GM23338 (cell line): ENCODE results near the gene CAMTA1. TPM values are rescaled to one million over a fixed set of nuclear protein-coding genes. Genes with fewer than 3 reads are reported as not detected.

ENCODE experiments used
- ATAC-seq: fragments of 200-7000 bp; cut with Tn5 transposase; 3 replicates; pipeline ENCODE4 v1.9.1; 2020
- DNase-seq: peaks from one replicate; pipeline ENCODE4 v3.0.0-alpha.2; 2015; ENCODE audit warnings: low spot score
- H2AFZ ChIP-seq: fragments of 200-600 bp; sonication (generic); 2 replicates; pipeline ENCODE4 v1.8.0; 2016; ENCODE audit warnings: antibody characterized with exemption, mild to moderate bottlenecking, moderate library complexity
- H3F3A ChIP-seq: fragments of 200-600 bp; sonication (generic); replicated peaks from 2 replicates; pipeline ENCODE4 v1.8.0; 2017; ENCODE audit warnings: antibody characterized with exemption, mixed run types, low read depth
- H3K27ac ChIP-seq: fragments of 200-600 bp; sonication (generic); 2 replicates; pipeline ENCODE4 v1.6.1; 2016; ENCODE audit warnings: low read depth
- H3K27me3 ChIP-seq: fragments of 200-600 bp; sonication (generic); 2 replicates; pipeline ENCODE4 v1.8.0; 2016; ENCODE audit warnings: mild to moderate bottlenecking, mixed run types, moderate library complexity; ENCODE audit not compliant: insufficient read depth
- H3K36me3 ChIP-seq: fragments of 200-600 bp; sonication (generic); 2 replicates; pipeline ENCODE4 v1.8.0; 2016; ENCODE audit warnings: mild to moderate bottlenecking; ENCODE audit not compliant: insufficient read depth
- H3K4me1 ChIP-seq: fragments of 200-600 bp; sonication (generic); 2 replicates; pipeline ENCODE4 v1.8.0; 2016; ENCODE audit warnings: mild to moderate bottlenecking, moderate library complexity; ENCODE audit not compliant: insufficient read depth
- H3K4me2 ChIP-seq: fragments of 200-600 bp; sonication (generic); 2 replicates; pipeline ENCODE4 v1.7.1; 2017; ENCODE audit warnings: mixed run types
- H3K4me3 ChIP-seq: fragments of 200-600 bp; sonication (generic); 2 replicates; pipeline ENCODE4 v1.6.1; 2016; ENCODE audit warnings: mixed run types
- H3K79me2 ChIP-seq: fragments of 200-600 bp; sonication (generic); replicated peaks from 2 replicates; pipeline ENCODE4 v1.8.0; 2017; ENCODE audit warnings: mild to moderate bottlenecking; ENCODE audit not compliant: insufficient read depth
- H3K9me2 ChIP-seq: fragments of 200-600 bp; sonication (generic); 2 replicates; pipeline ENCODE4 v1.8.0; 2017; ENCODE audit not compliant: insufficient read depth
- H4K20me1 ChIP-seq: fragments of 200-600 bp; sonication (generic); replicated peaks from 2 replicates; pipeline ENCODE4 v1.8.0; 2017; ENCODE audit warnings: mild to moderate bottlenecking; ENCODE audit not compliant: insufficient read depth
- H3K27ac Mint-ChIP-seq: 2 replicates; pipeline ENCODE4 v1.8.0; 2020; ENCODE audit warnings: inconsistent platforms, mild to moderate bottlenecking, moderate library complexity, mixed read lengths
- H3K27me3 Mint-ChIP-seq: 3 replicates; pipeline ENCODE4 v1.8.0; 2022; ENCODE audit warnings: low read depth, mild to moderate bottlenecking, moderate library complexity, mixed read lengths, inconsistent platforms; ENCODE audit not compliant: insufficient read depth, poor library complexity
- H3K36me3 Mint-ChIP-seq: 3 replicates; pipeline ENCODE4 v1.8.0; 2021; ENCODE audit warnings: low read depth, mild to moderate bottlenecking, inconsistent platforms, moderate library complexity, mixed read lengths
- H3K4me1 Mint-ChIP-seq: 3 replicates; pipeline ENCODE4 v1.8.0; 2020; ENCODE audit warnings: mild to moderate bottlenecking, inconsistent platforms, mixed read lengths
- H3K4me3 Mint-ChIP-seq: 3 replicates; pipeline ENCODE4 v1.8.0; 2021; ENCODE audit warnings: moderate library complexity, mild to moderate bottlenecking, inconsistent platforms, mixed read lengths
- H3K9me3 Mint-ChIP-seq: 3 replicates; pipeline ENCODE4 v1.8.0; 2020; ENCODE audit warnings: moderate library complexity, mild to moderate bottlenecking, inconsistent platforms, mixed read lengths
- CREB1 ChIP-seq: fragments of 250-450 bp; sonication (Bioruptor Pico); IDR thresholded peaks from 2 replicates; pipeline ENCODE4 v1.5.0; 2020; ENCODE audit warnings: low read depth, mild to moderate bottlenecking, moderate library complexity
- EZH2 ChIP-seq: fragments of 200-600 bp; sonication (generic); IDR thresholded peaks from one replicate; pipeline ENCODE4 v1.8.0; 2017; ENCODE audit warnings: antibody characterized with exemption, mild to moderate bottlenecking, low read depth; ENCODE audit not compliant: unreplicated experiment
- EZH2phosphoT487 ChIP-seq: fragments of 200-600 bp; sonication (generic); IDR thresholded peaks from one replicate; pipeline ENCODE4 v1.8.1; 2018; ENCODE audit warnings: antibody characterized with exemption; ENCODE audit not compliant: unreplicated experiment
- JUNB ChIP-seq: IDR thresholded peaks from one replicate; pipeline ENCODE4 v1.6.1; 2016; ENCODE audit warnings: antibody characterized with exemption; ENCODE audit not compliant: unreplicated experiment
- NANOG ChIP-seq: IDR thresholded peaks from 2 replicates; pipeline ENCODE4 v1.6.1; 2016; ENCODE audit warnings: antibody characterized with exemption, borderline replicate concordance
- POLR2AphosphoS5 ChIP-seq: IDR thresholded peaks from 2 replicates; pipeline ENCODE4 v1.6.1; 2016; ENCODE audit warnings: antibody characterized with exemption, low read depth
- STAT1 ChIP-seq: IDR thresholded peaks from one replicate; pipeline ENCODE4 v1.6.1; 2016; ENCODE audit warnings: antibody characterized with exemption; ENCODE audit not compliant: unreplicated experiment
- ZNF114 ChIP-seq: fragments of 250-450 bp; sonication (Bioruptor Pico); IDR thresholded peaks from 2 replicates; pipeline ENCODE4 v1.5.0; 2020; ENCODE audit warnings: mild to moderate bottlenecking, moderate library complexity
- ZNF331 ChIP-seq: fragments of 250-450 bp; sonication (Bioruptor Pico); IDR thresholded peaks from 2 replicates; pipeline ENCODE4 v1.5.0; 2020; ENCODE audit warnings: low read depth, mild to moderate bottlenecking, moderate library complexity
- polyA plus RNA-seq: library from polyadenylated mRNA; unstranded; fragments of >200 nt; fragmentation: Nextera tagmentation; extraction: Ambion mirVana; gene quantifications from 2 replicates; pipeline ENCODE4 v1.2.1, GENCODE V29; 2016
- total RNA-seq: library from RNA; depleted of rRNA; stranded (reverse); fragments of >200 nt; shearing (Covaris generic); gene quantifications from 2 replicates; pipeline ENCODE4 v1.2.3, GENCODE V29; 2014
- TF ChIP-seq, protein P1 (sequence below): IDR thresholded peaks from 2 replicates; pipeline ENCODE4 v1.6.1; 2016; ENCODE audit warnings: antibody characterized with exemption
- TF ChIP-seq, protein P2 (sequence below), 2 experiments: fragments of 200-600 bp in 1 of 2; sonication (generic) in 1 of 2; conservative IDR thresholded peaks; 2 replicates each; pipeline versions ENCODE4 v1.5.1 to v1.6.1; 2016 to 2017; ENCODE audit warnings: antibody characterized with exemption in 2 of 2, low read depth in 2 of 2, mild to moderate bottlenecking in 2 of 2, moderate library complexity in 1 of 2
- TF ChIP-seq, protein P3 (sequence below): fragments of 250-450 bp; sonication (Bioruptor Pico); IDR thresholded peaks from 2 replicates; pipeline ENCODE4 v1.5.0; 2020; ENCODE audit warnings: mild to moderate bottlenecking, moderate library complexity
- TF ChIP-seq, protein P4 (sequence below): IDR thresholded peaks from one replicate; pipeline ENCODE4 v1.6.1; 2018; ENCODE audit warnings: antibody characterized with exemption; ENCODE audit not compliant: unreplicated experiment

CAMTA1 gene
- total and polyA plus RNA-seq, 2 experiments from 2014 or later: 115 to 519 TPM

DNA sequence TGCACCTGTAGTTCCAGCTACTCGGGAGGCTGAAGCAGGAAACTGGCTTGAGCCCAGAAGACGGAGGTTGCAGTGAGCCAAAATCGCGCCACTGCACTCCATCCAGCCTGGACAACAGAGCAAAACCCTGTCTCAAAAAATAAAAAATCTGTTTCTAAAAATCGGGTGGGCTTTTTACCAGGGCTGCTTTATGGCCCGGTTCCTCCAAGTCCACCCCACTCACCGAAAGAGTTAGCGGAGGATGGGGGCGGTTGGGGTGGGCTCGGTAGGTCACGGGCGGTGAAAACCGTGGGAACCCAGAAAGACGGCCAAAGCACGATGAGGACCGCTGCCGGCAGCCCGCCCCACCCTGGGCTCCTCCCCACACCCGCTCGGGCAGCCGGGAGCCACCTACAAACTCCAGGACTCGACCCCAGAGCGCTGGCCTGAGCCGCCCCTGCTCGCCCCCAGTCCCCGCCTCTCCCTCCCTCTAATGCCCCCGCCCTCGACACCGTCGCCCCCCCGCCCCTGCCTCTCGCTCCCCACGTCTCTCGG lies 998.0 kb downstream of the CAMTA1 start:
- Mint-ChIP-seq H3K36me3 (peaks cover 53% of the 10 kb centered on the region), H3K27ac (no peak overlapping the region), H3K4me3 (peak overlapping the region; percentile 75), H3K27me3 (peaks cover 15% of the 10 kb centered on the region), H3K4me1 (no peaks in the 10 kb centered on the region), H3K9me3 (peaks cover 7% of the 10 kb centered on the region; the same call in 2 of the 3 replicates)
- Histone ChIP-seq H3K4me2 (peak overlapping the region; percentile 83), H3K27me3 (peaks cover 9% of the 10 kb centered on the region), H3K4me1 (0 out of 2 replicates have a peak, but pooled peaks cover 4% of the 10 kb centered on the region), H3F3A (no peaks in the 10 kb centered on the region), H4K20me1 (no peaks in the 10 kb centered on the region; the same call in 1 of the 2 replicates), H3K9me2 (no peaks in the 10 kb centered on the region; the same call in 1 of the 2 replicates), H3K4me3 (peak overlapping the region; percentile 70), H3K79me2 (no peaks in the 10 kb centered on the region), H3K27ac (no peak overlapping the region), H3K36me3 (peaks cover 32% of the 10 kb centered on the region), H2AFZ (peak overlapping the region; percentile 95)
- peak; percentile 81 for ATAC-seq
- DNase-seq: peak; percentile 83
- no peak for TF ChIP-seq ZNF114 (CRISPR knock-in tag)
- TF ChIP-seq, protein P1, sequence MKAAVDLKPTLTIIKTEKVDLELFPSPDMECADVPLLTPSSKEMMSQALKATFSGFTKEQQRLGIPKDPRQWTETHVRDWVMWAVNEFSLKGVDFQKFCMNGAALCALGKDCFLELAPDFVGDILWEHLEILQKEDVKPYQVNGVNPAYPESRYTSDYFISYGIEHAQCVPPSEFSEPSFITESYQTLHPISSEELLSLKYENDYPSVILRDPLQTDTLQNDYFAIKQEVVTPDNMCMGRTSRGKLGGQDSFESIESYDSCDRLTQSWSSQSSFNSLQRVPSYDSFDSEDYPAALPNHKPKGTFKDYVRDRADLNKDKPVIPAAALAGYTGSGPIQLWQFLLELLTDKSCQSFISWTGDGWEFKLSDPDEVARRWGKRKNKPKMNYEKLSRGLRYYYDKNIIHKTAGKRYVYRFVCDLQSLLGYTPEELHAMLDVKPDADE: no peak
- no peak for TF ChIP-seq NANOG
- TF ChIP-seq EZH2phosphoT487: no peak
- TF ChIP-seq STAT1: no peak
- TF ChIP-seq EZH2: no peak
- TF ChIP-seq, protein P2, sequence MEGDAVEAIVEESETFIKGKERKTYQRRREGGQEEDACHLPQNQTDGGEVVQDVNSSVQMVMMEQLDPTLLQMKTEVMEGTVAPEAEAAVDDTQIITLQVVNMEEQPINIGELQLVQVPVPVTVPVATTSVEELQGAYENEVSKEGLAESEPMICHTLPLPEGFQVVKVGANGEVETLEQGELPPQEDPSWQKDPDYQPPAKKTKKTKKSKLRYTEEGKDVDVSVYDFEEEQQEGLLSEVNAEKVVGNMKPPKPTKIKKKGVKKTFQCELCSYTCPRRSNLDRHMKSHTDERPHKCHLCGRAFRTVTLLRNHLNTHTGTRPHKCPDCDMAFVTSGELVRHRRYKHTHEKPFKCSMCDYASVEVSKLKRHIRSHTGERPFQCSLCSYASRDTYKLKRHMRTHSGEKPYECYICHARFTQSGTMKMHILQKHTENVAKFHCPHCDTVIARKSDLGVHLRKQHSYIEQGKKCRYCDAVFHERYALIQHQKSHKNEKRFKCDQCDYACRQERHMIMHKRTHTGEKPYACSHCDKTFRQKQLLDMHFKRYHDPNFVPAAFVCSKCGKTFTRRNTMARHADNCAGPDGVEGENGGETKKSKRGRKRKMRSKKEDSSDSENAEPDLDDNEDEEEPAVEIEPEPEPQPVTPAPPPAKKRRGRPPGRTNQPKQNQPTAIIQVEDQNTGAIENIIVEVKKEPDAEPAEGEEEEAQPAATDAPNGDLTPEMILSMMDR (conservative IDR thresholded peaks at IDR 0.05; ENCODE audit: low read depth in 2 of 2): no peak
- TF ChIP-seq, protein P3, sequence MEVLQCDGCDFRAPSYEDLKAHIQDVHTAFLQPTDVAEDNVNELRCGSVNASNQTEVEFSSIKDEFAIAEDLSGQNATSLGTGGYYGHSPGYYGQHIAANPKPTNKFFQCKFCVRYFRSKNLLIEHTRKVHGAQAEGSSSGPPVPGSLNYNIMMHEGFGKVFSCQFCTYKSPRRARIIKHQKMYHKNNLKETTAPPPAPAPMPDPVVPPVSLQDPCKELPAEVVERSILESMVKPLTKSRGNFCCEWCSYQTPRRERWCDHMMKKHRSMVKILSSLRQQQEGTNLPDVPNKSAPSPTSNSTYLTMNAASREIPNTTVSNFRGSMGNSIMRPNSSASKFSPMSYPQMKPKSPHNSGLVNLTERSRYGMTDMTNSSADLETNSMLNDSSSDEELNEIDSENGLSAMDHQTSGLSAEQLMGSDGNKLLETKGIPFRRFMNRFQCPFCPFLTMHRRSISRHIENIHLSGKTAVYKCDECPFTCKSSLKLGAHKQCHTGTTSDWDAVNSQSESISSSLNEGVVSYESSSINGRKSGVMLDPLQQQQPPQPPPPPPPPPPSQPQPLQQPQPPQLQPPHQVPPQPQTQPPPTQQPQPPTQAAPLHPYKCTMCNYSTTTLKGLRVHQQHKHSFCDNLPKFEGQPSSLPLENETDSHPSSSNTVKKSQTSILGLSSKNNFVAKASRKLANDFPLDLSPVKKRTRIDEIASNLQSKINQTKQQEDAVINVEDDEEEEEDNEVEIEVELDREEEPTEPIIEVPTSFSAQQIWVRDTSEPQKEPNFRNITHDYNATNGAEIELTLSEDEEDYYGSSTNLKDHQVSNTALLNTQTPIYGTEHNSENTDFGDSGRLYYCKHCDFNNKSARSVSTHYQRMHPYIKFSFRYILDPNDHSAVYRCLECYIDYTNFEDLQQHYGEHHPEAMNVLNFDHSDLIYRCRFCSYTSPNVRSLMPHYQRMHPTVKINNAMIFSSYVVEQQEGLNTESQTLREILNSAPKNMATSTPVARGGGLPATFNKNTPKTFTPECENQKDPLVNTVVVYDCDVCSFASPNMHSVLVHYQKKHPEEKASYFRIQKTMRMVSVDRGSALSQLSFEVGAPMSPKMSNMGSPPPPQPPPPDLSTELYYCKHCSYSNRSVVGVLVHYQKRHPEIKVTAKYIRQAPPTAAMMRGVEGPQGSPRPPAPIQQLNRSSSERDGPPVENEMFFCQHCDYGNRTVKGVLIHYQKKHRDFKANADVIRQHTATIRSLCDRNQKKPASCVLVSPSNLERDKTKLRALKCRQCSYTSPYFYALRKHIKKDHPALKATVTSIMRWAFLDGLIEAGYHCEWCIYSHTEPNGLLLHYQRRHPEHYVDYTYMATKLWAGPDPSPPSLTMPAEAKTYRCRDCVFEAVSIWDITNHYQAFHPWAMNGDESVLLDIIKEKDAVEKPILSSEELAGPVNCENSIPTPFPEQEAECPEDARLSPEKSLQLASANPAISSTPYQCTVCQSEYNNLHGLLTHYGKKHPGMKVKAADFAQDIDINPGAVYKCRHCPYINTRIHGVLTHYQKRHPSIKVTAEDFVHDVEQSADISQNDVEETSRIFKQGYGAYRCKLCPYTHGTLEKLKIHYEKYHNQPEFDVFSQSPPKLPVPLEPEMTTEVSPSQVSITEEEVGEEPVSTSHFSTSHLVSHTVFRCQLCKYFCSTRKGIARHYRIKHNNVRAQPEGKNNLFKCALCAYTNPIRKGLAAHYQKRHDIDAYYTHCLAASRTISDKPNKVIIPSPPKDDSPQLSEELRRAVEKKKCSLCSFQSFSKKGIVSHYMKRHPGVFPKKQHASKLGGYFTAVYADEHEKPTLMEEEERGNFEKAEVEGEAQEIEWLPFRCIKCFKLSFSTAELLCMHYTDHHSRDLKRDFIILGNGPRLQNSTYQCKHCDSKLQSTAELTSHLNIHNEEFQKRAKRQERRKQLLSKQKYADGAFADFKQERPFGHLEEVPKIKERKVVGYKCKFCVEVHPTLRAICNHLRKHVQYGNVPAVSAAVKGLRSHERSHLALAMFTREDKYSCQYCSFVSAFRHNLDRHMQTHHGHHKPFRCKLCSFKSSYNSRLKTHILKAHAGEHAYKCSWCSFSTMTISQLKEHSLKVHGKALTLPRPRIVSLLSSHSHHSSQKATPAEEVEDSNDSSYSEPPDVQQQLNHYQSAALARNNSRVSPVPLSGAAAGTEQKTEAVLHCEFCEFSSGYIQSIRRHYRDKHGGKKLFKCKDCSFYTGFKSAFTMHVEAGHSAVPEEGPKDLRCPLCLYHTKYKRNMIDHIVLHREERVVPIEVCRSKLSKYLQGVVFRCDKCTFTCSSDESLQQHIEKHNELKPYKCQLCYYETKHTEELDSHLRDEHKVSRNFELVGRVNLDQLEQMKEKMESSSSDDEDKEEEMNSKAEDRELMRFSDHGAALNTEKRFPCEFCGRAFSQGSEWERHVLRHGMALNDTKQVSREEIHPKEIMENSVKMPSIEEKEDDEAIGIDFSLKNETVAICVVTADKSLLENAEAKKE (CRISPR knock-in tag): no peak
- no peak for TF ChIP-seq ZNF331 (CRISPR knock-in tag)
- no peak for TF ChIP-seq CREB1 (CRISPR knock-in tag)
- TF ChIP-seq, protein P4, sequence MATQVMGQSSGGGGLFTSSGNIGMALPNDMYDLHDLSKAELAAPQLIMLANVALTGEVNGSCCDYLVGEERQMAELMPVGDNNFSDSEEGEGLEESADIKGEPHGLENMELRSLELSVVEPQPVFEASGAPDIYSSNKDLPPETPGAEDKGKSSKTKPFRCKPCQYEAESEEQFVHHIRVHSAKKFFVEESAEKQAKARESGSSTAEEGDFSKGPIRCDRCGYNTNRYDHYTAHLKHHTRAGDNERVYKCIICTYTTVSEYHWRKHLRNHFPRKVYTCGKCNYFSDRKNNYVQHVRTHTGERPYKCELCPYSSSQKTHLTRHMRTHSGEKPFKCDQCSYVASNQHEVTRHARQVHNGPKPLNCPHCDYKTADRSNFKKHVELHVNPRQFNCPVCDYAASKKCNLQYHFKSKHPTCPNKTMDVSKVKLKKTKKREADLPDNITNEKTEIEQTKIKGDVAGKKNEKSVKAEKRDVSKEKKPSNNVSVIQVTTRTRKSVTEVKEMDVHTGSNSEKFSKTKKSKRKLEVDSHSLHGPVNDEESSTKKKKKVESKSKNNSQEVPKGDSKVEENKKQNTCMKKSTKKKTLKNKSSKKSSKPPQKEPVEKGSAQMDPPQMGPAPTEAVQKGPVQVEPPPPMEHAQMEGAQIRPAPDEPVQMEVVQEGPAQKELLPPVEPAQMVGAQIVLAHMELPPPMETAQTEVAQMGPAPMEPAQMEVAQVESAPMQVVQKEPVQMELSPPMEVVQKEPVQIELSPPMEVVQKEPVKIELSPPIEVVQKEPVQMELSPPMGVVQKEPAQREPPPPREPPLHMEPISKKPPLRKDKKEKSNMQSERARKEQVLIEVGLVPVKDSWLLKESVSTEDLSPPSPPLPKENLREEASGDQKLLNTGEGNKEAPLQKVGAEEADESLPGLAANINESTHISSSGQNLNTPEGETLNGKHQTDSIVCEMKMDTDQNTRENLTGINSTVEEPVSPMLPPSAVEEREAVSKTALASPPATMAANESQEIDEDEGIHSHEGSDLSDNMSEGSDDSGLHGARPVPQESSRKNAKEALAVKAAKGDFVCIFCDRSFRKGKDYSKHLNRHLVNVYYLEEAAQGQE: no peak
- no peak for TF ChIP-seq POLR2AphosphoS5
- TF ChIP-seq JUNB: no peak
